GM18519 (cell line): Measurements from ENCODE around the gene IFT27.
"Not testable (repeated sequence)": the region's sequence is repeated elsewhere in the genome, so short reads cannot be mapped to it uniquely, and the experiment has no call there.

Source experiments
- ATAC-seq: cut with Tn5 transposase; IDR thresholded peaks from one replicate; pipeline ENCODE4 v1.9.1; 2021; ENCODE audit warnings: mild to moderate bottlenecking, moderate library complexity; ENCODE audit not compliant: unreplicated experiment, low FRiP score

The IFT27 gene

GRCh38 chr22:36746375-36746970 lies 29.4 kb downstream of the IFT27 start:
- ATAC-seq: no peak

- ATAC-seq: no peak
These were observed 30.5 kb downstream of the IFT27 start for GRCh38 chr22:36745301-36745995.

GRCh38 chr22:36744791-36745190 lies 31.1 kb downstream of the IFT27 start:
- ATAC-seq: no peak

GRCh38 chr22:36744413-36744765 lies 31.5 kb downstream of the IFT27 start:
- no peak for ATAC-seq

- ATAC-seq: no peak
These were observed 32.1 kb downstream of the IFT27 start for GRCh38 chr22:36743591-36744412.

GRCh38 chr22:36743011-36743410 lies 32.9 kb downstream of the IFT27 start:
- ATAC-seq: no peak

- ATAC-seq: no peak
These were observed 34.0 kb downstream of the IFT27 start for GRCh38 chr22:36741968-36742367.

GRCh38 chr22:36741204-36741793 lies 34.6 kb downstream of the IFT27 start:
- no peak for ATAC-seq

GRCh38 chr22:36740716-36741115 lies 35.2 kb downstream of the IFT27 start:
- no peak for ATAC-seq

- ATAC-seq: no peak
These were observed 36.7 kb downstream of the IFT27 start for GRCh38 chr22:36739185-36739584.

- no peak for ATAC-seq
These were observed 37.4 kb downstream of the IFT27 start for GRCh38 chr22:36738416-36739020.

- ATAC-seq: no peak
These were observed 38.1 kb downstream of the IFT27 start for GRCh38 chr22:36737776-36738175.

GRCh38 chr22:36736701-36737320 lies 39.1 kb downstream of the IFT27 start:
- no peak for ATAC-seq

- no peak for ATAC-seq
These were observed 41.5 kb downstream of the IFT27 start for GRCh38 chr22:36734171-36735058.

- no peak for ATAC-seq
These were observed 42.6 kb downstream of the IFT27 start for GRCh38 chr22:36733271-36733670.

GRCh38 chr22:36732609-36733008 lies 43.3 kb downstream of the IFT27 start:
- ATAC-seq: no peak

- no peak for ATAC-seq
These were observed 44.0 kb downstream of the IFT27 start for GRCh38 chr22:36731916-36732315.

- ATAC-seq: not testable (repeated sequence)
These were observed 44.6 kb downstream of the IFT27 start for GRCh38 chr22:36731321-36731720.

GRCh38 chr22:36730176-36730858 lies 45.6 kb downstream of the IFT27 start:
- no peak for ATAC-seq
